ENCODE measurements around the gene TMEM132C.

DNA sequence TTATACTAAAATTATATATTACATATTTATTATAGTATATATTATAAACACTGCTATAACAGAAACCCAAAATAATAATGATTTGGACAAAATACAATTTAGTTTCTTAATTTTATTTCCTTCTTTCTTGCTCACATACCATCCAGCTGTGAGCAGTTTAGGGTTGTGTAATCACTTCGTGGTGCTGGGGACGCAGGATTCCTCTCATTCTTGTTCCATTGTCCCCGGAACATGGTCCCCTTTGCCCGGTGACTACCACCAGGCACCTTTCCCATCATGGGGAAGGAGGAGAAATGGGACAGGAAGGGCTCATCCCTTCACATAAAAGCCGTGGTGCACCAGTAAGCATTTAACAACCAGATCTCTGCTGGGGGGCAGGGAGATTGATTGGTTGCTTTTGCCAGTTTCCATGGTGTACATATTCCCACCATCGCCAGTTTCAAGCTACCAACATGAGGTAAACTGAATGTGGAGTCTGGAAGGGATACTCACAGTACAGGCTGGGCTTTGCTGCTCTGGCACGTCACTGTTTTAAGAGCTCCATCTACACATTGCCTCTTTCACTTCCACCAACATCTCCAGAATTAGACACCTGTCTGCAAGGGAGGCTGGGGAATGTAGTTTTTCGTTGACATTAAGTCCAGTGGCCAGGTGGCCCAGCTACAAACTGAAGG is 191.5 kb downstream of the TMEM132C start:
- TF ChIP-seq ZNF121 (tag by site-specific recombination; IDR thresholded peaks at IDR 0.05) = no peak
- TF ChIP-seq, protein P1, sequence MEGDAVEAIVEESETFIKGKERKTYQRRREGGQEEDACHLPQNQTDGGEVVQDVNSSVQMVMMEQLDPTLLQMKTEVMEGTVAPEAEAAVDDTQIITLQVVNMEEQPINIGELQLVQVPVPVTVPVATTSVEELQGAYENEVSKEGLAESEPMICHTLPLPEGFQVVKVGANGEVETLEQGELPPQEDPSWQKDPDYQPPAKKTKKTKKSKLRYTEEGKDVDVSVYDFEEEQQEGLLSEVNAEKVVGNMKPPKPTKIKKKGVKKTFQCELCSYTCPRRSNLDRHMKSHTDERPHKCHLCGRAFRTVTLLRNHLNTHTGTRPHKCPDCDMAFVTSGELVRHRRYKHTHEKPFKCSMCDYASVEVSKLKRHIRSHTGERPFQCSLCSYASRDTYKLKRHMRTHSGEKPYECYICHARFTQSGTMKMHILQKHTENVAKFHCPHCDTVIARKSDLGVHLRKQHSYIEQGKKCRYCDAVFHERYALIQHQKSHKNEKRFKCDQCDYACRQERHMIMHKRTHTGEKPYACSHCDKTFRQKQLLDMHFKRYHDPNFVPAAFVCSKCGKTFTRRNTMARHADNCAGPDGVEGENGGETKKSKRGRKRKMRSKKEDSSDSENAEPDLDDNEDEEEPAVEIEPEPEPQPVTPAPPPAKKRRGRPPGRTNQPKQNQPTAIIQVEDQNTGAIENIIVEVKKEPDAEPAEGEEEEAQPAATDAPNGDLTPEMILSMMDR (tag by site-specific recombination; IDR thresholded peaks at IDR 0.05) = no peak
- no peak for TF ChIP-seq ZFP69B (tag by site-specific recombination; IDR thresholded peaks at IDR 0.05)
- TF ChIP-seq ZNF274 (IDR thresholded peaks at IDR 0.05; ENCODE audit: low read length) = no peak
- no peak for TF ChIP-seq ZNF274 (tag by site-specific recombination; IDR thresholded peaks at IDR 0.05; ENCODE audit: borderline replicate concordance)
- no peak for TF ChIP-seq ZNF530 (tag by site-specific recombination; IDR thresholded peaks at IDR 0.05; ENCODE audit: low read depth)
- TF ChIP-seq ZBTB26 (tag by site-specific recombination; optimal IDR thresholded peaks at IDR 0.05) = no peak

Data from HEK293 (cell line).